Stimulated activated naive CD8-positive, alpha-beta T cell treated with anti-CD3 and anti-CD28 coated beads, Interleukin-15, amount 100 ng/mL, for 72 hours (primary cell): ENCODE measurements around the gene CADM4.
"Not testable (repeated sequence)": the region's sequence is repeated elsewhere in the genome, so short reads cannot be mapped to it uniquely, and the experiment has no call there.

Source experiments
- ATAC-seq: fragments of 150-1000 bp; cut with Tn5 transposase; 2 replicates; pipeline ENCODE4 v1.10.0; 2021; ENCODE audit warnings: mild to moderate bottlenecking, moderate library complexity
- DNase-seq, 2 donors: peaks; one replicate each; pipeline ENCODE4 v3.0.0; 2021 to 2022
- H3K27ac Mint-ChIP-seq, 2 donors: one replicate each; pipeline ENCODE4 v1.8.0; 2022; ENCODE audit warnings: mild to moderate bottlenecking in 2 of 2, mixed read lengths in 2 of 2, moderate library complexity in 2 of 2
- H3K27me3 Mint-ChIP-seq: one replicate; pipeline ENCODE4 v1.8.0; 2022; ENCODE audit warnings: mixed read lengths
- H3K4me1 Mint-ChIP-seq: one replicate; pipeline ENCODE4 v1.8.0; 2022; ENCODE audit warnings: mild to moderate bottlenecking, mixed read lengths
- H3K4me3 Mint-ChIP-seq, 2 donors: one replicate each; pipeline ENCODE4 v1.8.0; 2022; ENCODE audit warnings: mild to moderate bottlenecking in 2 of 2, mixed read lengths in 2 of 2, moderate library complexity in 1 of 2
- H3K9me3 Mint-ChIP-seq, 2 donors: one replicate each; pipeline ENCODE4 v1.8.0; 2022; ENCODE audit warnings: mixed read lengths in 2 of 2

Gene CADM4

GRCh38 chr19:43610493-43610892, 29.2 kb downstream of the CADM4 start:
- Mint-ChIP-seq H3K27me3 (no peaks in the 10 kb centered on the region), H3K9me3 (no peaks in the 10 kb centered on the region), H3K4me1 (peaks cover 25% of the 10 kb centered on the region), H3K27ac (peak overlapping the region; percentile 59 to 83), H3K4me3 (no peak overlapping the region)
- ATAC-seq (no peak), DNase-seq (no peak)

GRCh38 chr19:43609872-43610271, 29.8 kb downstream of the CADM4 start:
- no peak overlapping the region for H3K4me3 Mint-ChIP-seq

GRCh38 chr19:43607238-43608205, 32.1 kb downstream of the CADM4 start:
- Mint-ChIP-seq H3K4me1 (peaks cover 25% of the 10 kb centered on the region), H3K27me3 (no peaks in the 10 kb centered on the region), H3K27ac (peak overlapping the region; percentile 6 to 91), H3K4me3 (peak overlapping the region in 1 of 2 donors; percentile 14), H3K9me3 (no peaks in the 10 kb centered on the region)
- peak; percentile 62 for ATAC-seq
- DNase-seq, result no peak

More at GRCh38 chr19:43609872-43610271, 29.8 kb downstream of the CADM4 start:
- no peak for ATAC-seq
- DNase-seq, result no peak
- no peaks in the 10 kb centered on the region for H3K9me3 Mint-ChIP-seq
- peaks cover 25% of the 10 kb centered on the region for H3K4me1 Mint-ChIP-seq
- no peaks in the 10 kb centered on the region for H3K27me3 Mint-ChIP-seq
- H3K27ac Mint-ChIP-seq, result peak overlapping the region in 1 of 2 donors; percentile 28

- Mint-ChIP-seq H3K4me3 (no peak overlapping the region), H3K9me3 (no peaks in the 10 kb centered on the region), H3K27me3 (no peaks in the 10 kb centered on the region), H3K27ac (no peak overlapping the region), H3K4me1 (peaks cover 25% of the 10 kb centered on the region)
- ATAC-seq (no peak), DNase-seq (no peak)
These were observed 33.0 kb downstream of the CADM4 start for GRCh38 chr19:43606569-43607229.

GRCh38 chr19:43605875-43606568, 33.6 kb downstream of the CADM4 start:
- ATAC-seq (no peak), DNase-seq (no peak)
- peak overlapping the region in 1 of 2 donors; percentile 81 for H3K27ac Mint-ChIP-seq
- no peak overlapping the region for H3K4me3 Mint-ChIP-seq
- H3K9me3 Mint-ChIP-seq, result no peaks in the 10 kb centered on the region
- peaks cover 25% of the 10 kb centered on the region for H3K4me1 Mint-ChIP-seq
- no peaks in the 10 kb centered on the region for H3K27me3 Mint-ChIP-seq

- H3K27me3 Mint-ChIP-seq, DNase-seq, H3K9me3 Mint-ChIP-seq, H3K27ac Mint-ChIP-seq, H3K4me3 Mint-ChIP-seq, ATAC-seq: not testable (repeated sequence)
- H3K4me1 Mint-ChIP-seq, result peaks cover 33% of the 10 kb centered on the region
These were observed 39.3 kb downstream of the CADM4 start for GRCh38 chr19:43600326-43600725.

- Mint-ChIP-seq H3K4me1 (peaks cover 33% of the 10 kb centered on the region), H3K9me3 (no peaks in the 10 kb centered on the region), H3K27me3 (no peaks in the 10 kb centered on the region), H3K27ac (peak overlapping the region; percentile 11 to 27), H3K4me3 (no peak overlapping the region)
- DNase-seq (no peak), ATAC-seq (no peak)
These were observed 39.9 kb downstream of the CADM4 start for GRCh38 chr19:43599635-43600295.

GRCh38 chr19:43598445-43599240, 41.0 kb downstream of the CADM4 start:
- Mint-ChIP-seq H3K9me3 (no peaks in the 10 kb centered on the region), H3K4me1 (peaks cover 43% of the 10 kb centered on the region), H3K4me3 (no peak overlapping the region), H3K27ac (peak overlapping the region; percentile 13 to 67), H3K27me3 (no peaks in the 10 kb centered on the region)
- no peak for DNase-seq
- ATAC-seq, result no peak

GRCh38 chr19:43597876-43598275, 41.8 kb downstream of the CADM4 start:
- no peaks in the 10 kb centered on the region for H3K27me3 Mint-ChIP-seq
- peaks cover 51% of the 10 kb centered on the region for H3K4me1 Mint-ChIP-seq
- H3K4me3 Mint-ChIP-seq, result peak overlapping the region; percentile 92 to 98
- H3K9me3 Mint-ChIP-seq, result no peaks in the 10 kb centered on the region
- ATAC-seq (no peak), DNase-seq (no peak)
- peak overlapping the region; percentile 66 to 100 for H3K27ac Mint-ChIP-seq

- DNase-seq (no peak), ATAC-seq (no peak)
- Mint-ChIP-seq H3K27me3 (no peaks in the 10 kb centered on the region), H3K9me3 (no peaks in the 10 kb centered on the region), H3K4me1 (peaks cover 56% of the 10 kb centered on the region), H3K4me3 (peak overlapping the region; percentile 92 to 98), H3K27ac (peak overlapping the region; percentile 99 to 100)
These were observed 42.7 kb downstream of the CADM4 start for GRCh38 chr19:43596842-43597461.

- peak; percentile 85 for ATAC-seq
- Mint-ChIP-seq H3K4me1 (peaks cover 58% of the 10 kb centered on the region), H3K27ac (peak within 1 kb of the TSS; percentile 99 to 100), H3K4me3 (peak within 1 kb of the TSS; percentile 92 to 98), H3K27me3 (no peaks in the 10 kb centered on the region), H3K9me3 (no peaks in the 10 kb centered on the region)
- DNase-seq, result peak; percentile 100
These were observed 43.4 kb downstream of the CADM4 start, which contains the start of the genes IRGQ and ZNF576 for GRCh38 chr19:43595999-43596841. TSS of gene IRGQ (minus strand) at chr19:43596134. CDS start at chr19:43595338, 796 bp downstream. TSS of gene ZNF576 (plus strand) at chr19:43596595. CDS start at chr19:43597109, 514 bp downstream.

- H3K4me1 Mint-ChIP-seq, result peaks cover 64% of the 10 kb centered on the region
- peak overlapping the region; percentile 99 to 100 for H3K27ac Mint-ChIP-seq
- no peaks in the 10 kb centered on the region for H3K27me3 Mint-ChIP-seq
- ATAC-seq (peak; percentile 44), DNase-seq (no peak)
- H3K9me3 Mint-ChIP-seq, result no peaks in the 10 kb centered on the region
- H3K4me3 Mint-ChIP-seq, result peak overlapping the region; percentile 92 to 98
These were observed 44.0 kb downstream of the CADM4 start for GRCh38 chr19:43595605-43595998.
